ENCODE results near the gene GRM4. TPM values are rescaled to one million over a fixed set of nuclear protein-coding genes. Genes with fewer than 3 reads are reported as not detected.

Gene GRM4
- total RNA-seq, 8 experiments from 2014 or later = 0.56 to 4.3 (median 1.0) TPM

DNA sequence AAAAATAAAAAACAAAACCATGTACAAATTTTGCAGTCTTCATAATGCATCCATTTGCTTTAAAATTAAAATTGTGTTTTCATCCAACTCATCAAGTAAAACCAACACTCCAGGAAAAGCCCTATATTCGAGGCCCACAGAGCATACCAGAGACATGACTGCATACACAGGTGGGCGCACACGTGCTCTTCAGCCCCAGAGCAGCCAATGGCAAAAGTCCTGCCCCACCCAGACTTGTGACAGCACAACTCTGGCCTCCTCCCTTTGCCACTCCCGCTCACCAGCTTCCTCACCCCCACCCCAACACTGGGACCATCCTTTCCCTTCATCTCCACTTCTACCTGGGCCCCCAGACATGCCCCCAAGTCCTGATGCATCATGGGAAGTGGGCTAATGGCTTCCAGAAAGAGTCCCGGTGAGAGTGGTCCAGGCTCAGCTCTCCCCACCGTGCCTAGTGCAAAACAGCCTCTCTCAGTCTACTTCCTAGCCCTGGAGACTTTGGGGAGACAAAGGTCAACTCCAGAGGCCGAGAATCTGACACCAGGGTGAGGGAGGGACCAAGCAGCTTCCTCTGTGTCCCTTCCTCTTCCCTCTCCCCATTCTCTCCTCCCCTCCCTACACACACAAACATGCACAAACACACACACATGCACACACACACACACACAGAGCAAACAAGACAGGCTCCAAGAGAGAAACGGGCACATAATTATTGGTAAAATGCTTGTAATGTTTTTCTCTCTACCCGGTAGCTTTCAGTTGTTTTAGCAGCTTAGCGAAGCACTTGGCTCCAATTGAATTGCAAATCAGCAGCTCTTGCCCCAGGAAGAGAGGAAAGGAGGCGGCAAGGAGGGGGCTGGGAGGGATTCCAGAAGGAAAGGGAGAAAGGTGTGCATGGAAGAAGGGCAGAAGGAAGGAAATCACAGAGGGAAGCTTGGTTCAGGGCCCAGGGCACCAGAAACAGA is 14.3 kb downstream of the GRM4 start:
- 0 to 31% (median 20%) methylated on average over 1 to 6 of the region's 11 CpGs; no CpG with 5 or more reads in 1 of the 10 experiments for WGBS, 10 experiments
- ATAC-seq (replicated peaks in 6 of 8) = no peak
- in situ Hi-C loops (cut with MboI; ENCODE audit: low pct_unique_long_range_greater_than_20kb in 2 of 9, low sequenced_read_pairs in 9 of 9, unreplicated experiment in 9 of 9) = loop anchor here in 3 of 9 experiments (25.0 kb wide), 1 partner anchor 369 kb away; no protein-coding TSS in a partner anchor
- Histone ChIP-seq H3K27ac (no peak overlapping the region), H3K4me1 (replicated peaks in 1 of 2) (peaks cover 2 to 22% of the 10 kb centered on the region in 2 donors), H3K4me3 (no peak overlapping the region)

DNA sequence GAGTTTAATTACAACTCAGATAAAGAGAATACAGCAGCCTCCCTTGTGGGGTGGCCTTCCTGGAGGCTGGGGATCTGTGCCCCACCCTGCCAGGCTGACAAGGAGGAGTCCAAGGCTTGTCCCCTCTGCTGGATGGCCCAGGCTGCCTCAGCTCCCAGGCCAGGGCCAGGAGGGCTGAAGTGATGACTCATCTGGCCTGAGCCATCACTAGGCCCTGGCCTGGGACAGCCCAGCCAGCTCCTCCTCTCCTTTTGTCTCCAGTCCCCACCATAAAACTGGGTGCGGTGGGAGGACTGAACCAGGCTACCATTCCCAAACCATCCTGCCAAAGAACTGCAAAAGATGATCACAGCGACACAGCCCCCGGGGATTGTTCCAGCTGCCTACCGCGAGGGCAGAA is 15.0 kb downstream of the GRM4 start:
- in situ Hi-C loops (cut with MboI; ENCODE audit: low pct_unique_long_range_greater_than_20kb in 2 of 9, low sequenced_read_pairs in 9 of 9, unreplicated experiment in 9 of 9) = loop anchor here in 3 of 9 experiments (25.0 kb wide), 1 partner anchor 369 kb away; no protein-coding TSS in a partner anchor
- Histone ChIP-seq H3K4me3 (no peak overlapping the region), H3K27ac (no peak overlapping the region), H3K4me1 (replicated peaks in 1 of 2) (peaks cover 2 to 17% of the 10 kb centered on the region in 2 donors)
- 0 to 81% (median 54%) methylated on average over 1 to 5 of the region's 5 CpGs; no CpG with 5 or more reads in 1 of the 10 experiments for WGBS, 10 experiments
- ATAC-seq (replicated peaks in 6 of 8) = peak in 7 of 8 experiments; percentile 58 to 88 (median 74)

GRCh38 chr6:34129753-34130152 is 16.1 kb downstream of the GRM4 start:
- peaks cover 2 to 17% of the 10 kb centered on the region in 2 donors for H3K4me1 ChIP-seq (replicated peaks in 1 of 2)
- no peak overlapping the region for H3K4me3 ChIP-seq
- 0 to 100% (median 20%) methylated on average over 1 of the region's 5 CpGs; no CpG with 5 or more reads in 7 of the 10 experiments for WGBS, 10 experiments
- ATAC-seq (replicated peaks in 6 of 8) = no peak
- no peak overlapping the region for H3K27ac ChIP-seq
- in situ Hi-C loops (cut with MboI; ENCODE audit: low pct_unique_long_range_greater_than_20kb in 2 of 9, low sequenced_read_pairs in 9 of 9, unreplicated experiment in 9 of 9) = loop anchor here in 3 of 9 experiments (25.0 kb wide), 1 partner anchor 367 kb away; no protein-coding TSS in a partner anchor

GRCh38 chr6:34128045-34128444 is 17.8 kb downstream of the GRM4 start:
- in situ Hi-C loops (cut with MboI; ENCODE audit: low pct_unique_long_range_greater_than_20kb in 2 of 9, low sequenced_read_pairs in 9 of 9, unreplicated experiment in 9 of 9) = loop anchor here in 3 of 9 experiments (25.0 kb wide), 1 partner anchor 366 kb away; no protein-coding TSS in a partner anchor
- ATAC-seq (replicated peaks in 6 of 8) = no peak
- 58 to 100% (median 100%) methylated on average over 1 to 10 of the region's 13 CpGs; no CpG with 5 or more reads in 3 of the 10 experiments for WGBS, 10 experiments
- H3K4me1 ChIP-seq (replicated peaks in 1 of 2) = peaks cover 2 to 17% of the 10 kb centered on the region in 2 donors
- no peak overlapping the region for H3K27ac ChIP-seq
- no peak overlapping the region for H3K4me3 ChIP-seq

- 50 to 100% methylated on average over 1 of the region's 3 CpGs; no CpG with 5 or more reads in 8 of the 10 experiments for WGBS, 10 experiments
- in situ Hi-C loops (cut with MboI; ENCODE audit: low pct_unique_long_range_greater_than_20kb in 2 of 9, low sequenced_read_pairs in 9 of 9, unreplicated experiment in 9 of 9) = loop anchor here in 3 of 9 experiments (25.0 kb wide), 1 partner anchor 364 kb away; no protein-coding TSS in a partner anchor
- ATAC-seq (replicated peaks in 6 of 8) = no peak
- H3K4me3 ChIP-seq = no peak overlapping the region
- H3K27ac ChIP-seq = no peak overlapping the region
- H3K4me1 ChIP-seq (replicated peaks in 1 of 2) = peaks cover 4 to 8% of the 10 kb centered on the region in 2 donors
Measured at GRCh38 chr6:34126419-34126818, 19.5 kb downstream of the GRM4 start.

DNA sequence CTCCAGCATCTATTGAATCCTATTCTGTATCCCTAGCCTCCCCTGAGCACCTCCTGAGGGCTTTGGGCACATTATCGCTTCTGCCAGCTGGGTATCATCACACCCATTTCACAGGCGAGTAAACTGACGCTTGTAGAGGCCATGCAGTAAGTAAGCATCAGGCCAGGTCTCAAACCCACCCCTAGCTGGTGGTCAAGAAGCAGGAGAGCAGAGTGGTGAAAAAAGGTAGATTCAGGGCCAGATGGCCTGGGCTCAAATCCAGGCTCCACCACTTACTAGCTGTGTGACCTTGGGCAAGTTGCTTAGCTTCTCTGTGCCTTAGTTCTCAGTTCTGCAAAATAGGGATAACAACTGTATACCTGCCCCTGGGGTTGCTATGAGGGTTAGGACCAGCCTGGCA is 19.9 kb downstream of the GRM4 start:
- in situ Hi-C loops (cut with MboI; ENCODE audit: low pct_unique_long_range_greater_than_20kb in 2 of 9, low sequenced_read_pairs in 9 of 9, unreplicated experiment in 9 of 9) = loop anchor here in 3 of 9 experiments (25.0 kb wide), 1 partner anchor 364 kb away; no protein-coding TSS in a partner anchor
- Histone ChIP-seq H3K4me3 (no peak overlapping the region), H3K27ac (no peak overlapping the region), H3K4me1 (replicated peaks in 1 of 2) (peaks cover 7% of the 10 kb centered on the region in 2 donors)
- no peak for ATAC-seq (replicated peaks in 6 of 8)
- 20 to 90% methylated on average over 1 to 3 of the region's 3 CpGs; no CpG with 5 or more reads in 8 of the 10 experiments for WGBS, 10 experiments

DNA sequence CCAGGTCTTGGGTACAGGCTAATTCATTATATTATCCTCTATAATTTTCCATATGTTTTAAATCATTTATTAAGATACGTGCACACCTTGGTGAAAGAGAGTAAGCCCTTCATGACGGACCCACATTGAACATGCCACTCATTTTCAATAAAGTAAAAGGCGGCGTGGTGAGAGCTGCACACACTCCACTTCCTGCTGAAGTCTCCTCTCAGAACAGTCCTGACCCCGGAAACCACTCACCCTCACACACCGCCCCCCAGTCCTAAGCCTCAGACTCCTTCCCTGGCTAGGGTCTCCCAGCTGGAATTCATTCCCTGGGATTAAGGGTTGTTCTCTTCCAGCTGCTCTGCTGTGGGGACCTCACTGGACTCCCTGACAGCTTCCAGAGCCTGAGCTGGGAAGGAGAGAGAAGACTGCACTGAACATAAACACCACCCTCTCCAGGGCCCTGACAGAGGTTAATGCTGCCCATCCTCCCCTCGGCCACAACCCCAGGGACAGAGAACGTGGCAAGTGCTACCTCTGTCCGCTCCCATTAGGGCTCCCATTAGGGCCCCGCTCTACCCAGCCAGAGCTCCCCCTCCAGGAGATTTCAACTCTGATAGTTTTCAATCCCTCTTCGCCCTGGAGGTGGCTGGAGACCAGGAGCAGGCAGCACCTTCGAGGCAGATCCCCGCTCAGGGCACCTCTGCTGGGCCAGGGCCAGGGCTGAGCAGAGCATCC is 24.8 kb downstream of the GRM4 start:
- Histone ChIP-seq H3K27ac (no peak overlapping the region), H3K4me3 (no peak overlapping the region), H3K4me1 (replicated peaks in 1 of 2) (peaks cover 5 to 7% of the 10 kb centered on the region in 2 donors)
- peak in 5 of 8 experiments; percentile 18 to 59 (median 40) for ATAC-seq (replicated peaks in 6 of 8)
- WGBS, 10 experiments = 0 to 92% (median 65%) methylated on average over 2 to 6 of the region's 13 CpGs; no CpG with 5 or more reads in 1 of the 10 experiments
- in situ Hi-C loops (cut with MboI; ENCODE audit: low pct_unique_long_range_greater_than_20kb in 2 of 9, low sequenced_read_pairs in 9 of 9, unreplicated experiment in 9 of 9) = no loop called here

GRCh38 chr6:34115915-34116314 is 30.0 kb downstream of the GRM4 start:
- no peak for ATAC-seq (replicated peaks in 6 of 8)
- Histone ChIP-seq H3K27ac (no peak overlapping the region), H3K4me1 (replicated peaks in 1 of 2) (peaks cover 14% of the 10 kb centered on the region in 2 donors), H3K4me3 (no peak overlapping the region)
- 53 to 100% (median 79%) methylated on average over 1 to 10 of the region's 11 CpGs; no CpG with 5 or more reads in 1 of the 10 experiments for WGBS, 10 experiments
- in situ Hi-C loops (cut with MboI; ENCODE audit: low pct_unique_long_range_greater_than_20kb in 2 of 9, low sequenced_read_pairs in 9 of 9, unreplicated experiment in 9 of 9) = no loop called here

DNA sequence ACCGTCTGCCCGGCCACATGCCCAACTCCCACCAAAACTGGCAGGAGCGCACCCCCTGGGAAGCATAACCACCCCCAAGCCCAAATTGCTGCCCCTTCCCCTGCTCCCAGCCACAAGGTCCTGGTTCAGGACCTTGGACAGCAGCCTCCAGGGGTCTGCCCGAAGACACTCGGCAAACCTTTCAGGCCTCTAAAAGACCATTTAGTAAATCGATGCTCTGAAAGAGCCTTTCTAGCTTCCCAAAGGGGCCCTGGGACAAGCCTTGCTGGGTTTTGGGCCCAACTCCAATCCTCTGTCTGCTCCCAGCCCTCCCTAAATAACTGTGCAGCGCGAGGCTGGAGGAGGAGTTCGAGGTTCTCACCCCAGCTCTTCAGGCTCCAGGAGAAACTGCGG is 30.5 kb downstream of the GRM4 start:
- in situ Hi-C loops (cut with MboI; ENCODE audit: low pct_unique_long_range_greater_than_20kb in 2 of 9, low sequenced_read_pairs in 9 of 9, unreplicated experiment in 9 of 9) = no loop called here
- peaks cover 14% of the 10 kb centered on the region in 2 donors for H3K4me1 ChIP-seq (replicated peaks in 1 of 2)
- WGBS, 10 experiments = 13 to 80% (median 58%) methylated on average over 1 to 3 of the region's 10 CpGs; no CpG with 5 or more reads in 5 of the 10 experiments
- peak in 6 of 8 experiments; percentile 31 to 53 (median 44) for ATAC-seq (replicated peaks in 6 of 8)
- H3K27ac ChIP-seq = no peak overlapping the region
- H3K4me3 ChIP-seq = no peak overlapping the region

- peak in 5 of 8 experiments; percentile 80 to 90 (median 83) for ATAC-seq (replicated peaks in 6 of 8)
- H3K4me1 ChIP-seq (replicated peaks in 1 of 2) = peaks cover 14% of the 10 kb centered on the region in 2 donors
- WGBS, 10 experiments = 0 to 80% (median 47%) methylated on average over 1 to 8 of the region's 16 CpGs; no CpG with 5 or more reads in 5 of the 10 experiments
- no peak overlapping the region for H3K4me3 ChIP-seq
- no peak overlapping the region for H3K27ac ChIP-seq
- in situ Hi-C loops (cut with MboI; ENCODE audit: low pct_unique_long_range_greater_than_20kb in 2 of 9, low sequenced_read_pairs in 9 of 9, unreplicated experiment in 9 of 9) = no loop called here
Measured at GRCh38 chr6:34114695-34115402, 31.0 kb downstream of the GRM4 start.

GRCh38 chr6:34113532-34113931 is 32.4 kb downstream of the GRM4 start:
- Histone ChIP-seq H3K4me1 (replicated peaks in 1 of 2) (peaks cover 14% of the 10 kb centered on the region in 2 donors), H3K27ac (no peak overlapping the region), H3K4me3 (no peak overlapping the region)
- in situ Hi-C loops (cut with MboI; ENCODE audit: low pct_unique_long_range_greater_than_20kb in 2 of 9, low sequenced_read_pairs in 9 of 9, unreplicated experiment in 9 of 9) = no loop called here
- 20 to 50% (median 37%) methylated on average over 1 of the region's 3 CpGs; no CpG with 5 or more reads in 6 of the 10 experiments for WGBS, 10 experiments
- no peak for ATAC-seq (replicated peaks in 6 of 8)

DNA sequence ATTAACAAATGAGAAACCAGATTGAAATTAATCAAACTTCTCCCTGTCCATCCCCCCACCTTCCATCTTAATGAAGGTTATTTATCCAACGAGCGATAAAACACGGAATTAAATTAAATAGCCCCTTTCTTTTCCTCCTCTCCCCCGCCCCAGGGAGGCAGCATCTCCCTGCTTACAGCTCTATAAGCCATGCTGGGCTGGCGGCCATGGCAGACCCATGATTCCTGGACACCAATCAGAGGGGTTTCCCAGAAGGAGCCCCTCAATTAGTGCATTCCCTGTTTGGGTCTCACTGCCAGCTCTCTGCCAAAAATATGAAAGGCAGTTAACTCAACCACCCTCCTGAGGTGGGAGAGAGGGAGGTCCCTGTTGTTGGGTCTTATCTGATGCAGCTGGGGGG is 33.8 kb downstream of the GRM4 start:
- no peak for ATAC-seq (replicated peaks in 6 of 8)
- Histone ChIP-seq H3K4me3 (no peak overlapping the region), H3K4me1 (replicated peaks in 1 of 2) (peaks cover 14 to 16% of the 10 kb centered on the region in 2 donors), H3K27ac (no peak overlapping the region)
- 4 to 60% (median 41%) methylated on average over 1 to 5 of the region's 5 CpGs; no CpG with 5 or more reads in 2 of the 10 experiments for WGBS, 10 experiments
- in situ Hi-C loops (cut with MboI; ENCODE audit: low pct_unique_long_range_greater_than_20kb in 2 of 9, low sequenced_read_pairs in 9 of 9, unreplicated experiment in 9 of 9) = no loop called here
